Endodermal cell (in vitro differentiated cells): ENCODE measurements around the gene IFNL4. TPM values are rescaled to one million over a fixed set of nuclear protein-coding genes. Genes with fewer than 3 reads are reported as not detected.

Source experiments
- DNase-seq: peaks from one replicate; pipeline ENCODE4 v3.0.0-alpha.2; 2017
- H3K27ac ChIP-seq: 2 replicates; pipeline ENCODE4 v1.5.1; 2013; ENCODE audit warnings: mild to moderate bottlenecking, low read depth, low read length, moderate library complexity
- H3K27me3 ChIP-seq: 2 replicates; pipeline ENCODE4 v1.6.1; 2013; ENCODE audit warnings: mild to moderate bottlenecking, low read length, moderate library complexity; ENCODE audit not compliant: insufficient read depth, control insufficient read depth, poor library complexity, severe bottlenecking
- H3K36me3 ChIP-seq: 2 replicates; pipeline ENCODE4 v1.7.0; 2013; ENCODE audit warnings: mild to moderate bottlenecking, low read length, moderate library complexity; ENCODE audit not compliant: control insufficient read depth, insufficient read depth
- H3K4me1 ChIP-seq: one replicate; pipeline ENCODE4 v1.7.0; 2013; ENCODE audit warnings: low read length; ENCODE audit not compliant: control insufficient read depth, insufficient read depth
- H3K4me3 ChIP-seq: 2 replicates; pipeline ENCODE4 v1.5.1; 2013; ENCODE audit warnings: mild to moderate bottlenecking, low read length, moderate library complexity
- H3K9ac ChIP-seq: 2 replicates; pipeline ENCODE4 v1.6.1; 2013; ENCODE audit warnings: mild to moderate bottlenecking, low read length, moderate library complexity; ENCODE audit not compliant: poor library complexity, severe bottlenecking; ENCODE audit errors: extremely low read depth
- H3K9me3 ChIP-seq: 2 replicates; pipeline ENCODE4 v1.6.1; 2013; ENCODE audit warnings: mild to moderate bottlenecking, low read length, moderate library complexity; ENCODE audit not compliant: control insufficient read depth
- H3K27ac Mint-ChIP-seq: 2 replicates; pipeline ENCODE4 v1.8.0; 2020; ENCODE audit warnings: mixed read lengths
- H3K27me3 Mint-ChIP-seq: 2 replicates; pipeline ENCODE4 v1.8.0; 2021; ENCODE audit warnings: mild to moderate bottlenecking, mixed read lengths; ENCODE audit not compliant: insufficient read depth
- H3K36me3 Mint-ChIP-seq: 2 replicates; pipeline ENCODE4 v1.8.0; 2020; ENCODE audit warnings: low read depth, mixed read lengths
- H3K4me1 Mint-ChIP-seq: 2 replicates; pipeline ENCODE4 v1.8.0; 2020; ENCODE audit warnings: mixed read lengths
- H3K4me3 Mint-ChIP-seq: 2 replicates; pipeline ENCODE4 v1.8.0; 2020; ENCODE audit warnings: mild to moderate bottlenecking, moderate library complexity, mixed read lengths
- H3K9me3 Mint-ChIP-seq: 2 replicates; pipeline ENCODE4 v1.8.0; 2020; ENCODE audit warnings: mild to moderate bottlenecking, mixed read lengths
- WGBS, 2 experiments: methylation state at CpG; one replicate each; pipeline versions ENCODE4 v1.1.5 to v1.1.7; 2013; ENCODE audit warnings: missing lambda C conversion rate in 2 of 2, mixed read lengths in 1 of 2; ENCODE audit not compliant: insufficient coverage in 1 of 2, insufficient read length in 1 of 2; 5-methylcytosine and 5-hydroxymethylcytosine counted together
- total RNA-seq, 2 donors: library from RNA; stranded (reverse); fragmentation: NEBNext Ultra II Directional in 1 of 2; extraction: Animal tissue kit (Norgen Biotek cat#: 25700) in 1 of 2; gene quantifications; 2 replicates in 1 of 2; 3 replicates in 1 of 2; pipeline ENCODE4 v1.2.1, GENCODE V29; 2021
- TF ChIP-seq, protein P1 (sequence below): fragments of 200-600 bp; sonication (generic); conservative IDR thresholded peaks from 2 replicates; pipeline ENCODE4 v1.5.0; 2021; ENCODE audit warnings: antibody characterized with exemption, mild to moderate bottlenecking

IFNL4 gene
- total RNA-seq, 2 donors from 2014 or later: not detected

- Histone ChIP-seq H3K9me3 (no peaks in the 10 kb centered on the region), H3K36me3 (no peaks in the 10 kb centered on the region), H3K27me3 (peaks cover 23% of the 10 kb centered on the region), H3K9ac (no peak overlapping the region), H3K4me3 (no peak overlapping the region), H3K27ac (no peak overlapping the region), H3K4me1 (no peaks in the 10 kb centered on the region)
- H3K4me1 Mint-ChIP-seq: no peaks in the 10 kb centered on the region
- H3K27me3 Mint-ChIP-seq: peaks cover 62% of the 10 kb centered on the region
- no peak overlapping the region for H3K4me3 Mint-ChIP-seq
- no peaks in the 10 kb centered on the region for H3K36me3 Mint-ChIP-seq
- TF ChIP-seq, protein P1, sequence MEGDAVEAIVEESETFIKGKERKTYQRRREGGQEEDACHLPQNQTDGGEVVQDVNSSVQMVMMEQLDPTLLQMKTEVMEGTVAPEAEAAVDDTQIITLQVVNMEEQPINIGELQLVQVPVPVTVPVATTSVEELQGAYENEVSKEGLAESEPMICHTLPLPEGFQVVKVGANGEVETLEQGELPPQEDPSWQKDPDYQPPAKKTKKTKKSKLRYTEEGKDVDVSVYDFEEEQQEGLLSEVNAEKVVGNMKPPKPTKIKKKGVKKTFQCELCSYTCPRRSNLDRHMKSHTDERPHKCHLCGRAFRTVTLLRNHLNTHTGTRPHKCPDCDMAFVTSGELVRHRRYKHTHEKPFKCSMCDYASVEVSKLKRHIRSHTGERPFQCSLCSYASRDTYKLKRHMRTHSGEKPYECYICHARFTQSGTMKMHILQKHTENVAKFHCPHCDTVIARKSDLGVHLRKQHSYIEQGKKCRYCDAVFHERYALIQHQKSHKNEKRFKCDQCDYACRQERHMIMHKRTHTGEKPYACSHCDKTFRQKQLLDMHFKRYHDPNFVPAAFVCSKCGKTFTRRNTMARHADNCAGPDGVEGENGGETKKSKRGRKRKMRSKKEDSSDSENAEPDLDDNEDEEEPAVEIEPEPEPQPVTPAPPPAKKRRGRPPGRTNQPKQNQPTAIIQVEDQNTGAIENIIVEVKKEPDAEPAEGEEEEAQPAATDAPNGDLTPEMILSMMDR: no peak
- 86% methylated on average over 3 of the region's 3 CpGs; no CpG with 5 or more reads in 1 of the 2 experiments for WGBS, 2 experiments
- no peak overlapping the region for H3K27ac Mint-ChIP-seq
- no peak for DNase-seq
- H3K9me3 Mint-ChIP-seq: no peaks in the 10 kb centered on the region
Observed at GRCh38 chr19:39205449-39205764, 43.2 kb downstream of the IFNL4 start.

DNA sequence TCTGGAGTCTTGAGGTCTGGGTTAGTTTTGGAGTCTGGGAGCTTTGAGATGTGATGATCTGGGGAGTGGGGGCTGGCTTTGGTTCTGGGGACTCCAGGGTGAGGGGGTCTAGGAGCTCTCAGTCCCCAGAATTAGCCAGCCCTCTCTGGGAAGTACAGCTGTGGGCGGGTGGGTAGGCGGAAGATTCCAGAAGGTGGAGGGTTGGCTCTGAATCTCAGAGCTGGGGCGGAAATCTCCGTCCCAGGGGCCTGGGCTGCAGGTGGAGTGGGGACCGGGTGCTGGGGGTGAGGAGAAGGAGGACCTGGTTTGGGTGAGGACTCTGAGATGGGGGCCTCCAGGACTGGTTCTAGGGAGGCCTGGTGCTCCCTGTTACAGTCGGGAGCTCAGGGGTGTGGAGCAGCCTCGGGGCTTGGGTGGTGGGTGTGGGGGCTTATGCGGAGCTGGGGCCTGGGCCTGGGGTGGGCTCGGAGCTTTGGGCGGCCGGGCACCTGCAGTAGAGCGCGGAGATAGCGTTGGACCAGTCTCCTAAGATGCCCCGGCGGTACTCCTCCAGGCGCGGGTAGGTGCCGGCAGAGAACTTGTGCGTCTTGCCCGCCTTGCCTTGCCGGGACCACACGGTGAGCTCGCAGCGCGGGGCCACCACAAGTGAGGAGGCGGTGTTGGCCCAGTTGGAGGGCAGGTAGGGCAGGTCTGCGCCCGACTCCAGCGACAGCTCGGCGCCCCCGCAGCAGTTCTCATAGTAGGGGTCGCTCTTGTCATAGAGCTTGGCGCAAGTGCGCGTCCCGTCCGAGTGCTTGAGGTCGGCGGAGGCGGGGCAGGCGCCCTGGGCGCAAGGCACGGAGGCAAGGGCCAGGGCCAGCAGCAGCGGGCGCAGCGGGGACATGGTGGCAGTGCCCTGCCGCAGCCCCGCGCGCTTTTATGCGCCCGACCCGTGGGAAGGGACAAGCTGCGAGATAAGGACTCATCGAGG is 45.0 kb downstream of the IFNL4 start, which contains the start of gene SYCN:
Gene SYCN, minus strand, starts transcription at position 892 of the 970 bp plus-strand sequence. Its CDS starts 9 bp downstream, at position 883.
- H3K27ac ChIP-seq: no peak within 1 kb of the TSS
- H3K27ac Mint-ChIP-seq: no peak within 1 kb of the TSS
- no peak within 1 kb of the TSS for H3K9ac ChIP-seq
- H3K27me3 ChIP-seq: peaks cover 33% of the 10 kb centered on the region
- TF ChIP-seq, protein P1: no peak
- H3K4me1 ChIP-seq: no peaks in the 10 kb centered on the region
- H3K27me3 Mint-ChIP-seq: peaks cover 71% of the 10 kb centered on the region
- H3K4me1 Mint-ChIP-seq: no peaks in the 10 kb centered on the region
- no peaks in the 10 kb centered on the region for H3K36me3 ChIP-seq
- 51 to 66% methylated on average over 25 to 57 of the region's 57 CpGs for WGBS, 2 experiments
- no peak within 1 kb of the TSS for H3K4me3 ChIP-seq
- H3K9me3 ChIP-seq: no peaks in the 10 kb centered on the region
- no peaks in the 10 kb centered on the region for H3K9me3 Mint-ChIP-seq
- no peak within 1 kb of the TSS for H3K4me3 Mint-ChIP-seq
- H3K36me3 Mint-ChIP-seq: no peaks in the 10 kb centered on the region
- DNase-seq: peak; percentile 62

GRCh38 chr19:39202998-39203355 is 45.7 kb downstream of the IFNL4 start:
- peaks cover 73% of the 10 kb centered on the region for H3K27me3 Mint-ChIP-seq

More at GRCh38 chr19:39202998-39203355, 45.7 kb downstream of the IFNL4 start:
- no peak for DNase-seq
- Mint-ChIP-seq H3K9me3 (no peaks in the 10 kb centered on the region), H3K4me1 (no peaks in the 10 kb centered on the region), H3K36me3 (no peaks in the 10 kb centered on the region), H3K4me3 (no peak overlapping the region), H3K27ac (no peak overlapping the region)
- TF ChIP-seq, protein P1: no peak
- Histone ChIP-seq H3K9ac (no peak overlapping the region), H3K4me1 (no peaks in the 10 kb centered on the region), H3K4me3 (no peak overlapping the region), H3K27me3 (peaks cover 40% of the 10 kb centered on the region), H3K36me3 (no peaks in the 10 kb centered on the region), H3K27ac (no peak overlapping the region), H3K9me3 (no peaks in the 10 kb centered on the region)
- 95% methylated on average over 1 of the region's 1 CpG; no CpG with 5 or more reads in 1 of the 2 experiments for WGBS, 2 experiments
